HepG2 (cell line): Measurements from ENCODE around the gene PRDM7. TPM values are rescaled to one million over a fixed set of nuclear protein-coding genes. Genes with fewer than 3 reads are reported as not detected.

Experiments
- FOXO4 ChIP-seq: sonication (generic); formaldehyde crosslinking; conservative IDR thresholded peaks from 2 replicates; pipeline ENCODE4 v1.8.1; 2023; ENCODE audit warnings: missing genetic modification reagents
- MIXL1 ChIP-seq: IDR thresholded peaks from 2 replicates; pipeline ENCODE4 v1.6.1; 2016
- REPIN1 ChIP-seq: sonication (generic); formaldehyde crosslinking; IDR thresholded peaks from 2 replicates; pipeline ENCODE4 v1.8.0; 2022; ENCODE audit warnings: missing genetic modification reagents, low read depth, mild to moderate bottlenecking, borderline replicate concordance
- SALL1 ChIP-seq: sonication (generic); formaldehyde crosslinking; IDR thresholded peaks from 2 replicates; pipeline ENCODE4 v1.8.0; 2022; ENCODE audit warnings: mild to moderate bottlenecking, missing genetic modification reagents
- SALL2 ChIP-seq: sonication (generic); formaldehyde crosslinking; IDR thresholded peaks from 2 replicates; pipeline ENCODE4 v1.8.1; 2023; ENCODE audit warnings: mild to moderate bottlenecking, missing genetic modification reagents, inconsistent platforms
- SIN3B ChIP-seq: fragments of 150-350 bp; IDR thresholded peaks from 2 replicates; pipeline ENCODE4 v1.6.1; 2014; ENCODE audit warnings: low read length
- TFDP1 ChIP-seq: IDR thresholded peaks from 2 replicates; pipeline ENCODE4 v1.6.1; 2016; ENCODE audit warnings: missing compliant biosample characterization, missing genetic modification reagents, borderline replicate concordance
- ZBTB40 ChIP-seq, 2 experiments: fragments of 450-650 bp in 1 of 2; sonication (generic) in 1 of 2; formaldehyde crosslinking in 1 of 2; IDR thresholded peaks; 2 replicates each; pipeline versions ENCODE4 v1.6.1 to v1.8.0; 2016 to 2022; ENCODE audit warnings: antibody characterized with exemption in 1 of 2, mild to moderate bottlenecking in 1 of 2, missing genetic modification reagents in 1 of 2
- ZFP82 ChIP-seq: sonication (generic); formaldehyde crosslinking; IDR thresholded peaks from 2 replicates; pipeline ENCODE4 v1.5.1; 2020; ENCODE audit warnings: mild to moderate bottlenecking, missing genetic modification reagents, borderline replicate concordance
- ZNF572 ChIP-seq: sonication (generic); formaldehyde crosslinking; IDR thresholded peaks from 2 replicates; pipeline ENCODE4 v1.5.1; 2020; ENCODE audit warnings: mild to moderate bottlenecking, missing genetic modification reagents
- ZNF768 ChIP-seq: sonication (generic); formaldehyde crosslinking; IDR thresholded peaks from 2 replicates; pipeline ENCODE4 v1.4.0; 2020; ENCODE audit warnings: missing genetic modification reagents
- ZNF850 ChIP-seq: sonication (generic); formaldehyde crosslinking; conservative IDR thresholded peaks from 2 replicates; pipeline ENCODE4 v1.9.0; 2021; ENCODE audit warnings: mild to moderate bottlenecking, missing genetic modification reagents
- ZSCAN20 ChIP-seq: sonication (generic); formaldehyde crosslinking; IDR thresholded peaks from 2 replicates; pipeline ENCODE4 v1.4.0; 2020; ENCODE audit warnings: missing genetic modification reagents, mild to moderate bottlenecking, borderline replicate concordance
- polyA plus RNA-seq, 8 experiments: library from polyadenylated mRNA; depleted of rRNA in 3 of 8; stranded (reverse) in 7 of 8; unstranded in 1 of 8; fragments of >200 nt; fragmentation: Illumina TruSeq in 4 of 8; extraction: Trizol in 4 of 8; gene quantifications; 2 replicates each; pipeline versions ENCODE4 v1.2.1 to v1.2.3, GENCODE V29; 2011 to 2016; ENCODE audit warnings: low read depth in 4 of 8, missing spikeins in 1 of 8, mixed read lengths in 1 of 8; ENCODE audit not compliant: insufficient read depth in 1 of 8
- total RNA-seq, 5 experiments: library from RNA; depleted of rRNA; stranded (reverse); fragments of >200 nt; fragmentation: Illumina TruSeq; extraction: Trizol; gene quantifications; 2 replicates each; pipeline ENCODE4 v1.2.3, GENCODE V29; 2016; ENCODE audit warnings: low read depth in 1 of 5

The PRDM7 gene
- total and polyA plus RNA-seq, 2 of the 13 experiments (the other 11 are each of a cell fraction or from before 2014, with no cell fraction given): not detected

GRCh38 chr16:90022209-90023077 lies 54.7 kb downstream of the PRDM7 start (continued):
- TF ChIP-seq ZBTB40 (IDR thresholded peaks at IDR 0.05) (no peak), ZBTB40 (CRISPR knock-in tag; IDR thresholded peaks at IDR 0.05) (peak; percentile 55), ZSCAN20 (0 out of 2 replicates have a peak, but pooled peaks have one; percentile 39), TFDP1 (CRISPR knock-in tag) (peak; percentile 95), SALL2 (CRISPR knock-in tag) (no peak; the same call in 1 of the 2 replicates), ZNF572 (CRISPR knock-in tag) (peak; percentile 91; the same call in 1 of the 2 replicates), ZNF768 (peak; percentile 20; the same call in 1 of the 2 replicates), ZFP82 (CRISPR knock-in tag) (no peak; the same call in 1 of the 2 replicates), MIXL1 (peak; percentile 62), FOXO4 (no peak), SALL1 (CRISPR knock-in tag) (peak; percentile 76; the same call in 1 of the 2 replicates), SIN3B (peak; percentile 63; the same call in 1 of the 2 replicates), REPIN1 (peak; percentile 85), ZNF850 (no peak)
